Measurements from ENCODE around the gene FHOD3.

FHOD3 gene

DNA sequence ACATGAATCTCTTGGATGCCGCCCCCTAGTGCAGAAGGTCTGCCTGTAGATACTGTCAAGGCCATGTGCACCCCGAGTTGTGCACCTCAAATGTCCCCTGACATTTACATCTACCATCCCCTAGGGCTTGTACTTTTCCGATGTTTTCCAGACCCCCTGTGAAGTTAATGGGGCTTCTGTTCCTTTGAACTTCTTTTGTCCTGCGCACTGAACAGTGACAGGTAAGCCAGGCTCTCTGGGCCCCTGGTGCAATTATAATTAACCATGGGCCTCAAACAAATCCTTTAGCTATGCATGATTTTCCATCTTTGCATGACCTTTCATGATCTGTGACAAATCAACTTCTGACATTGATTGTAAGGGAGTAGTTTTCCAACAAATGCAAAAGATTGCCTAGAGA lies 158.4 kb downstream of the FHOD3 start:
- no peak for DNase-seq (ENCODE audit: low spot score)
- no peak for TF ChIP-seq CTCF (IDR thresholded peaks at IDR 0.05; ENCODE audit: extremely low read depth, missing control alignments)

DNA sequence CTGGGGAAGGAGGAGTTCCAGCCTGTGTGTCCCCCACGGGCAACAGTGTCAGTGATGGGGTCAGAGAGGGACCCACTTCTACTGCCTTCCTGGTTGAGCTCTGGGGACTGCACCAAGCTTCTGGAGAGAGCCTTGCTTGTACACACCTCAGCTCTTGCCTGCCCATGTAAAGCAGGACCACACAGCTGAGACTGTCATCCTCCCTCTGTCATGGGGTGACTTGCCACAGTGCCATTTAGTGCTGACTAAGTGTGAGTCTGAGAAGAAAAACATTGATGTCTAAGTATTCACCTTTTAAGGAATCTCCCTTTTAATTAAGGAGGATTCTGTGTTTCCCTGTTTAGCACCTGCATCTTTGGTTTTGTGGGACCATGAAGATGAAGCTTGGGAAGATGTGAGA lies 159.1 kb downstream of the FHOD3 start:
- no peak for DNase-seq (ENCODE audit: low spot score)
- no peak for TF ChIP-seq CTCF (IDR thresholded peaks at IDR 0.05; ENCODE audit: extremely low read depth, missing control alignments)

DNA sequence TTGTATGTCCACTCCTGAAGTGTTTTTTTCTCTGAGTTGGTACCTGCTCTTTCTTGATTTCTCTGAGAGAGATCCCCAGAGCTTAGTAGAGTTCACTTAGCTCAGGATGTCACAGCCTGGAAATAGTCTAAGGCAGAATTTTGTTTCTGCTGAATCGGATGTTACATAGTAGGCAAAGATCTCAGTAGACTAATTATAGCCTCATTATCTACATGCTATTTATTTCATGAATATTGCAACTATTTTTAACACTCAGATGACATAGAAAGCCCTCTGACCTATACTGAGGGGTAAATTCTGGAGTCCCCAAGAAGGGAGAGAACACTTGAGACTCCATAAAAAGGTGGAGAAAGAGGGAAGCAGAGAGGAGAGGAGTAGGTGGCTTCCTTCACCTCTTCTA lies 160.2 kb downstream of the FHOD3 start:
- no peak for DNase-seq (ENCODE audit: low spot score)
- TF ChIP-seq CTCF (IDR thresholded peaks at IDR 0.05; ENCODE audit: extremely low read depth, missing control alignments) = no peak

DNA sequence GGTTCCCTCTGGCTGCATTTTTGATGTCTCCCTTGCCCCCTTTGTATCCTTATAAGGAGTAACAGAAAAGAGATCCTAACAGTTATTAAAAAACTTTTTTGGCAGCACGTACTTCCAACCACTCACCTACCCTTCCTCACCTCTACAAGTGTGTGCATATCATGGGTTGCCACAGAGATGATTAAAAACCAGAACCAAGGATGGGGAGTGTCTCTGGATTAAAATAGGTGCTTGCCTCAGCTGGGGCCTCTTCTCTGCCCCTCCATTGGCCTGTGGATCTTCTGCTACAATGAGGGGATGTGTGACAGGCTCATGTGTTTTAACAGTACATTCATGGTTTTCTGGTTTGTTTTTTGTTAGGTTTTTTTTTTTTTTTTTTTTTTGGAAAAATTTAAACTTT lies 160.8 kb downstream of the FHOD3 start:
- no peak for TF ChIP-seq CTCF (IDR thresholded peaks at IDR 0.05; ENCODE audit: extremely low read depth, missing control alignments)

GRCh38 chr18:36459203-36459602 lies 161.7 kb downstream of the FHOD3 start:
- no peak for TF ChIP-seq CTCF (IDR thresholded peaks at IDR 0.05; ENCODE audit: extremely low read depth, missing control alignments)

More for the DNA sequence above, 160.8 kb downstream of the FHOD3 start:
- no peak for DNase-seq (ENCODE audit: low spot score)

GRCh38 chr18:36459786-36460185 lies 162.3 kb downstream of the FHOD3 start:
- TF ChIP-seq CTCF (IDR thresholded peaks at IDR 0.05; ENCODE audit: extremely low read depth, missing control alignments) = no peak
- DNase-seq (ENCODE audit: low spot score) = no peak

More at GRCh38 chr18:36459203-36459602, 161.7 kb downstream of the FHOD3 start:
- no peak for DNase-seq (ENCODE audit: low spot score)

DNA sequence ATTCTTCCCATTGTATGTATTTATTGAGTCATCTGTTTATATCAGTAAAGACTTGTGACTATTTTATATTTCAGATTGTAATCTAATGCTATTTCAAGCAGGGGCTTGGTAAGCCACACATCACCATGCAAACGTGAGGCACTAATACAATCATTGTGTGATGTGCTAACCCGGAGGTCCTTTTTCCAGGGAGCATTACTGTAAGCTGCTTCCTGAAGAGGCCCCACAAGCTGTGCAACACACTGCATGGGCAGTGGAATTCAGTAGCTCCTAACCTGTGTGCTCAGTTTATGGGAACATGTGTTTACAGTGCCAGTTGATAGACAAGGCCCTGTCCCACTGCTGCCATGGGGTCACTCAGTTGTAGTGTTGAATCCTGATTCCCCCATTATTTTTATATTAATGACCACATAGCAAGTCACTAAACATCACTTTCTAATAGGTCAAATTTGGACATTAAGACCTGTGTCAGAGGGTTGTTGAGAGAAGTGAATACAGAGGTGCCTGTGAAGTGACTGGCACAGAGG lies 162.9 kb downstream of the FHOD3 start:
- no peak for DNase-seq (ENCODE audit: low spot score)
- TF ChIP-seq CTCF (IDR thresholded peaks at IDR 0.05; ENCODE audit: extremely low read depth, missing control alignments) = no peak

Data from GM20000 (cell line).